EH (cell line): ENCODE measurements around the gene RND1.
"Not testable (repeated sequence)": the region's sequence is repeated elsewhere in the genome, so short reads cannot be mapped to it uniquely, and the experiment has no call there.

ENCODE experiments used
- DNase-seq: peaks from one replicate; pipeline ENCODE4 v3.0.0-alpha.2; 2015; ENCODE audit warnings: low read depth

Gene RND1

GRCh38 chr12:48865281-48866051 lies at the start of gene RND1:
TSS of gene RND1 (minus strand) at chr12:48865870. CDS start at chr12:48865767, 103 bp downstream.
- DNase-seq: peak; percentile 92

DNA sequence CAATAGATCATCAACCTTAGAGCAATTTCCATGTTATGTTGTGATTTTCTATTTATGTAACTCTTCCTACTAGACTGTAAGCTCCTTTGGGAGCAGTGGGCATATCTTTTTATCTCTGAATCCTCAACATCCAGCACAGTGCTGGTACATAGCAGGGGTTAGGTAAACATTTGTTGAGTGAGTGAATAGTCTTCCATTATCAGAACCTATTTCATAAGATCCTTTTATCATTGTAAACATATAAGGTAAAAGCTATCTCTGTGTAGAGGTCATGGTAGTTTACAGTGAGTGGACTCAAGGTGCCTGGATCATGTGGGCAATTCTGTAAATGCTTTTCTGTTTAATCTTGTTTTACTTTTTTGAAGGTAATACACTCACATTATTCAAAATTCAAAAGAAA lies 44.5 kb upstream of the RND1 start:
- DNase-seq: no peak

DNA sequence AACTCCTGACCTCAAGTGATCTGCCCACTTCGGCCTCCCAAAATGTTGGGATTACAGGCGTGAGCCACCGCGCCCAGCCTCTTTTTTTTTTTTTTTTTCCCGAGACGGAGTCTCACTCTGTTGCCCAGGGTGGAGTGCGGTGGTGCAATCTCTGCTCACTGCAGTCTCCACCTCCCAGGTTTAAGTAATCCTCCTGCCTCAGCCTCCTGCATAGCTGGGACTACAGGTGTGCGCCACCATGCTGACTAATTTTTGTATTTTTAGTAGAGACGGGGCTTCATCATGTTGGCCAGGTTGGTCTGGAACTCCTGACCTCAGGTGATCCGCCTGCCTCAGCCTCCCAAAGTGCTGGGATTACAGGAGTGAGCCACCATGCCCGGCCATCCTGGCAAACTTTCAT lies 44.0 kb upstream of the RND1 start:
- DNase-seq: not testable (repeated sequence)

DNA sequence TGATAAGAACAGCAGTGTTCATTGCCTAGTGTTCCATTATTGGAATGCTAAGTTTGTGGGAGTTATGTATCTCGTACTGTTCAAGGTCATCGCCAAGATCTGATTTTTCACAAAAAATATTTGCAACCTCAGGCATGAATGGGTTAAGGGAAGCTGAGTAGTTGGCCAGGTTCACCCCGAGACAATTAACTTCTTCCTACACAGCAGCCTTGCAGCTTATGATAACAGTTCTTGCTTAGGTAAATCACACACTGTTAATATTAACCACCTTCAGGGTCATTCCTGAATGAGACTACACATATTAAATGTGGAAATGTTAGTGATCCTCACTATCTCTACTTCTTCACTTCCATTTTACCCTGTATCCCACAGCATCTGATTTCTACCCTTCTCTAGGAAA lies 41.6 kb upstream of the RND1 start:
- no peak for DNase-seq

DNA sequence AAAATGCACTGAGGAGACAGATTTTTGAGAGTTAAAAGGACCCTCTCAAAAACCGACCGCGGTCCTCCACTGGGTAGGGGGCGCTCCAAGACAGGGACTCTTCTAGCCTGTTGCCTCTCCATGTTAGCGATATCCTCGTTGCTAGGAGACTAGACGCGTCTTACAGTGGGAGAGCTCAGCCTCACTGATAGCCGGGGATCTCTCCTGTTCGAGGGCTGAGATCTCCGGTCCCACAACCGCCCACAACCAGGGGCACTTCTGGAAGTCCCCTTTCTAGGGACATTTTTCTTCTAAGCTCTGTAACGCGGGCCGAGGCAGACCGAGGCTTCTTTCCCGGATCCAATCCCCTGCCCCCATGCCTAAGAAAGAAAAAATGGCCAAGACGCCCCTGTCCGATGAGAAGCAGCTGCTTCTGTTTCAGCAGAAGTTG lies 38.3 kb upstream of the RND1 start:
- DNase-seq: peak; percentile 81

GRCh38 chr12:48903363-48903981 lies 37.8 kb upstream of the RND1 start:
- DNase-seq: no peak

DNA sequence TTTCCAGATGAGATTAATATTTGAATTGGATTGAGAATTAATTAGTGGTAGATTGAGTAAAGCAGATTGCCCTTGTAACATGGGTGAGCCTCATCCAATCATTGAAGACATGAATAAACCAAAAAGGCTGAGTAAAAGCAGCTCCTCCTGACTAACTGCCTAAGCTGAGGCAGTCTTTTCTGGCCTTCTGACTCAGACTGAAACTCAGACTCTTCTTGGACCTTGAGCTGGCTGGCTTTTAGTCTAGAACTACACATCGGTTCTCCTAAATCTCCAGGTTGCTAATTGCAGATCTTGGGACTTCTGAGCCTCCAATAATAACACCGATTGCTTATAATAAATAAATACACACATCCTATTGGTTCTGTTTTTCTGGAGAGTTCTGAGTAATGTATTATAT lies 35.6 kb upstream of the RND1 start:
- peak; percentile 14 for DNase-seq

- no peak for DNase-seq
These were observed 34.0 kb upstream of the RND1 start for GRCh38 chr12:48899651-48900050.

DNA sequence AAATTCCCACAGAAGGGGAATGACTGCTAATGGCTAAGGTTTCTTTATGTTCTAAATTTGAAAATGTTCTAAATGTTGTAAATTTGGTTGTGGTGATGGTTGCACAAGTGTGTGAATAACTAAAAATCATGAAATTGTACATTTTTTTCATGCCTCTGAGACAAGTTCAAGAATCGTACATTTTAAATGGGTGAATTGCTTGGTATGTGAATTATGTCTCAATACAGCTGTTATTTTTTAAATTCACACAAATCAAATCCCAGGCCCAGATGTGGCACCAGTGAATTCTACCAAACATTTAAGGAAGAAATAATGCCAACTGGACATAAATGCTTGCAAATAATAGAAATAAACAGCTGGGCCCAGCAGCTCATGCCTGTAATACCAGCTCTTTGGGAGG lies 28.6 kb upstream of the RND1 start:
- no peak for DNase-seq

- peak; percentile 75 for DNase-seq
These were observed 25.2 kb upstream of the RND1 start for GRCh38 chr12:48890657-48891418.

DNA sequence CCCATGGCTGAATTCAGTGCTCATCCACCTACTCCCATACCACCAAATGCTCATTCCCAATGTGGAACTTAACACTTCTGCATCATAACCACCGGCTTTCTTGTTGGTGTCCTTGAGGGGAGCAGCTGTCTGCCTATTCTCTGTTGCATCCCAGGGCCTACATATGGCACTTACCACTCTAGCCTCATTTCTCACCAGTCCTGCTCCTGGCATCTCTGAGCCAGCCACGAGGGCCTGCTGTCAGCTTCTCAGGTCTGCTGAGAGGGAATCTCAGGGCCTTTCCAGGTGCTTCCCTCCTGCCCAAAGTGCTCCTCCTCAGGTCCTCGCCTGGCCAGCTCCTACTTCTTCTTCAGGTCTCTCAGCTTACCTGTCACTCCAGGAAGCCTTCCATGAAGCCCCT lies 24.0 kb upstream of the RND1 start:
- DNase-seq: no peak

GRCh38 chr12:48883305-48884161 lies 17.9 kb upstream of the RND1 start:
- DNase-seq: no peak

DNA sequence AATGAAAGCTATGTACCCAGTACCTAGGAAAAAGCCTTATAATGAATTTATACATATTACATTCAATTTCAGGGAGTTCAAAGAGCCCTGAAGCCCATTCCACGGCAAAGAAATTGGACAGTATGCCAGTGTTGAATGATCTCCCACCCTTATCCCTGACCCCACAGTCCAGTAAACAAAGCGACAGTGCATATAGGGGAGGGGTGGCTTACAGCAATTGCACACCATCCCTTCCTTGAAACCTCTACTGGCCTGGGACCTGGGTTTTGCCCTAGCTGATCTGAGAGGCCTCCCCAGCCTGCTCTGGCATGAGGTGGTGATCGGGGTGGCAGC lies 17.3 kb upstream of the RND1 start:
- no peak for DNase-seq

DNA sequence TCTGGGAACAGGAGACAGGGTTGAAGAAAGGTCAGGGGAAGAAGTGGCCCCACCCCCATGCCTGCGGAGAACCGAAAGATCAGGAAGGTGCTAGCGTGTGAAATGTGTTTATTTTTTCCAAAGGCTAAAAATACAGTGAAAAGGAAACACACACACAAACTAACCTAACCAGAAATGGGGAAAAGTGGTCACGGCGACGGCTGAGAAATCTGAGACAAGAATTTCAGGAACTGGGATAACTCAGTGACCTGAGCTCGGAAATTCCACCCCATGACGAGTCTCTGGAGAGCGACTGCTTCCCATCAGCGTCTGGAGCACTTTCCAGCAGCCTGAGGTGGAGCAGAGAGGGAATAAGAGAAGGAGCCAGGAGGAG lies 16.6 kb upstream of the RND1 start:
- peak; percentile 76 for DNase-seq

GRCh38 chr12:48881686-48882314 lies 16.1 kb upstream of the RND1 start:
- DNase-seq: peak; percentile 47

DNA sequence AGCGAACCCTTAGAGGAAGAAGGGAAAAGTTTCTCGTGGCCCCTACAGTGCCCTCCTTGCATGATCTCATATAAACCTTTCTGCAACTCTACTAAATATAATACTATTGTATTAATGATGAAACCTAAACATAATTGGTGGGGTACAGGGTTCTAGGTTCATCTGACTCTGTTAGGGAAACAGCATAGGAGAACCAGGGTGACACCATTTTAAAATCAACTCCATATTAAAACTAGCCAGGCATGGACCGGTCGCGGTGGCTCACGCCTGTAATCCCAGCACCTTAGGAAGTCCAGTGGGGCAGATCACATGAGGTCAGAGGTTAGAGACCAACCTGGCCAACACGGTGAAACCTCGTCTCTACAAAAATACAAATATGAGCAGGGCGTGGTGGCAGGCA lies 15.0 kb upstream of the RND1 start:
- DNase-seq: no peak

DNA sequence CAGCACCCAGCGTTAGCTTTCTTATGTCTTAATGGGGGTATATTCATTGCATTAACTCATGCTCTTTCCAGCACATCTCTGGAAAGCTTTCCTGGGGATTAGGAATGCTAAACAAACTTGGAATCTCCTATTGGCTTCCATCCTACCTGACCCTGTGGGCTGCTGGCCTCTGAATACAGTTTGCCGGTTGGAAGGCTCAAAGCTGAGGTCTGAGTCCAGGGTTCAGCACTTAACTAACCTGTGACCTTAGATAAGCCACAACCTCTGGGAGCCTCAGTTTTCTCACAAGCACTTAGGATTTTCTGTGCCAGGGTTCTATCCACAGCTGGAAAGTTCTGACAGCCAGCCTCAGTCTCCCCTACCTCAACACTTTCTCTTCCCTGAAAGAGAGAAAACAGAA lies 12.9 kb upstream of the RND1 start:
- DNase-seq: no peak

GRCh38 chr12:48875944-48876515 lies 10.4 kb upstream of the RND1 start:
- no peak for DNase-seq

- DNase-seq: not testable (repeated sequence)
These were observed 7.9 kb upstream of the RND1 start for GRCh38 chr12:48873534-48873933.

GRCh38 chr12:48873096-48873495 lies 7.4 kb upstream of the RND1 start:
- DNase-seq: no peak

GRCh38 chr12:48869191-48869590 lies 3.5 kb upstream of the RND1 start:
- DNase-seq: no peak
